ENCODE results near the gene STH. TPM values are rescaled to one million over a fixed set of nuclear protein-coding genes. Genes with fewer than 3 reads are reported as not detected.

STH gene
- total RNA-seq, 1 donor from 2014 or later = 3.9 TPM

GRCh38 chr17:46047856-46048255 is 48.8 kb downstream of the STH start:
- DNase-seq = no peak

Other genes starting within 250 kb of the STH start
- 6.6 TPM for gene CRHR1, start 214.9 kb upstream of the STH start, total RNA-seq
- gene SPPL2C, start 154.4 kb upstream of the STH start, total RNA-seq = not detected
- gene MAPT, start 104.7 kb upstream of the STH start, total RNA-seq = 93.1 TPM
- gene KANSL1, start 194.2 kb downstream of the STH start, total RNA-seq = 116 TPM

Measured in occipital lobe (tissue), 2 donors.